Mesenteric fat pad (tissue), 1 donor: Measurements from ENCODE around the gene PRPF38B. TPM values are rescaled to one million over a fixed set of nuclear protein-coding genes. Genes with fewer than 3 reads are reported as not detected.

Experiments used
- total RNA-seq: library from RNA; stranded (reverse); fragmentation: NEBNext Ultra II Directional; extraction: Animal tissue kit (Norgen Biotek cat#: 25700); gene quantifications from one replicate; pipeline ENCODE4 v1.2.1, GENCODE V29; 2021
- donor health status: DM: yes; HTN: yes; CAD: no.

PRPF38B gene
- total RNA-seq, 1 donor from 2014 or later: 32.0 TPM

Other genes starting within 250 kb of the PRPF38B start
- gene NBPF6, start 242.0 kb upstream of the PRPF38B start, total RNA-seq: not detected
- 16.7 TPM for gene EEIG2, start 132.2 kb upstream of the PRPF38B start, total RNA-seq
- gene HENMT1, start 31.2 kb upstream of the PRPF38B start, total RNA-seq: 3.3 TPM
- gene FNDC7, start 20.6 kb downstream of the PRPF38B start, total RNA-seq: not detected
- gene STXBP3, start 54.4 kb downstream of the PRPF38B start, total RNA-seq: 42.4 TPM
- gene AKNAD1, start 164.8 kb downstream of the PRPF38B start, total RNA-seq: not detected
- gene GPSM2, start 184.7 kb downstream of the PRPF38B start, total RNA-seq: 4.0 TPM